WTC11 (cell line): ENCODE results near the gene COL5A1. TPM values are rescaled to one million over a fixed set of nuclear protein-coding genes. Genes with fewer than 3 reads are reported as not detected.

Experiments used
- ATAC-seq: fragments of 200-7000 bp; cut with Tn5 transposase; 2 replicates; pipeline ENCODE4 v1.10.0; 2021; ENCODE audit warnings: mild to moderate bottlenecking, moderate library complexity
- CTCF ChIA-PET: fragments of 300-600 bp; sonication (Branson Sonifier 250); formaldehyde crosslinking; loops from one replicate; lab custom pipeline; 2021; ENCODE audit warnings: antibody characterized with exemption; lab: Charles Lee
- POLR2A ChIA-PET: fragments of 350-600 bp; sonication (Branson Sonifier 250); formaldehyde crosslinking; loops from one replicate; lab custom pipeline; 2021; ENCODE audit warnings: antibody characterized with exemption; lab: Charles Lee
- DNase-seq: peaks from one replicate; pipeline ENCODE4 v3.0.0; 2021; ENCODE audit warnings: low spot score
- H3K27ac Mint-ChIP-seq: 2 replicates; pipeline ENCODE4 v1.8.0; 2021; ENCODE audit warnings: mixed read lengths
- H3K27me3 Mint-ChIP-seq: 2 replicates; pipeline ENCODE4 v1.8.0; 2021; ENCODE audit warnings: low read depth, mild to moderate bottlenecking, moderate library complexity, mixed read lengths
- H3K36me3 Mint-ChIP-seq: 2 replicates; pipeline ENCODE4 v1.8.0; 2021; ENCODE audit warnings: mixed read lengths
- H3K4me1 Mint-ChIP-seq: 2 replicates; pipeline ENCODE4 v1.8.0; 2022; ENCODE audit warnings: mixed read lengths
- H3K4me3 Mint-ChIP-seq: 2 replicates; pipeline ENCODE4 v1.8.0; 2021; ENCODE audit warnings: mild to moderate bottlenecking, moderate library complexity, mixed read lengths
- H3K9me3 Mint-ChIP-seq: 2 replicates; pipeline ENCODE4 v1.8.0; 2021; ENCODE audit warnings: mixed read lengths
- AFF4 ChIP-seq: sonication (generic); formaldehyde crosslinking; IDR thresholded peaks from 2 replicates; pipeline ENCODE4 v1.8.1; 2023; ENCODE audit warnings: mild to moderate bottlenecking, missing genetic modification reagents, borderline replicate concordance
- ELF4 ChIP-seq: sonication (generic); formaldehyde crosslinking; IDR thresholded peaks from 2 replicates; pipeline ENCODE4 v1.8.1; 2022; ENCODE audit warnings: low read depth, mild to moderate bottlenecking, moderate library complexity, missing genetic modification reagents
- FOXK1 ChIP-seq: sonication (generic); formaldehyde crosslinking; IDR thresholded peaks from 2 replicates; pipeline ENCODE4 v1.8.0; 2022; ENCODE audit warnings: mild to moderate bottlenecking, moderate library complexity, missing genetic modification reagents
- FOXP1 ChIP-seq: sonication (generic); formaldehyde crosslinking; IDR thresholded peaks from 2 replicates; pipeline ENCODE4 v1.8.0; 2022; ENCODE audit warnings: missing genetic modification reagents, mild to moderate bottlenecking, moderate library complexity, borderline replicate concordance
- GRHL2 ChIP-seq: fragments of 250-450 bp; sonication (Bioruptor Pico); IDR thresholded peaks from 2 replicates; pipeline ENCODE4 v1.8.0; 2022; ENCODE audit warnings: mild to moderate bottlenecking, moderate library complexity; ENCODE audit not compliant: insufficient replicate concordance, severe bottlenecking
- MAX ChIP-seq: sonication (generic); formaldehyde crosslinking; IDR thresholded peaks from 2 replicates; pipeline ENCODE4 v1.8.0; 2022; ENCODE audit warnings: mild to moderate bottlenecking, missing genetic modification reagents
- PRRX2 ChIP-seq: fragments of 250-450 bp; sonication (Bioruptor Pico); IDR thresholded peaks from 2 replicates; pipeline ENCODE4 v1.8.0; 2021; ENCODE audit warnings: mild to moderate bottlenecking
- RORB ChIP-seq: fragments of 250-450 bp; sonication (Bioruptor Pico); IDR thresholded peaks from 2 replicates; pipeline ENCODE4 v1.9.0; 2021; ENCODE audit warnings: mild to moderate bottlenecking
- TCF7 ChIP-seq: sonication (generic); formaldehyde crosslinking; IDR thresholded peaks from 2 replicates; pipeline ENCODE4 v1.8.0; 2022; ENCODE audit warnings: mild to moderate bottlenecking, low read depth, missing genetic modification reagents, moderate library complexity
- ZNF512 ChIP-seq: sonication (generic); formaldehyde crosslinking; IDR thresholded peaks from 2 replicates; pipeline ENCODE4 v1.8.1; 2022; ENCODE audit warnings: missing genetic modification reagents, borderline replicate concordance
- total RNA-seq: library from RNA; stranded (reverse); gene quantifications from 3 replicates; pipeline ENCODE4 v1.2.3, GENCODE V29; 2021
- TF ChIP-seq, protein P1 (sequence below): sonication (generic); formaldehyde crosslinking; conservative IDR thresholded peaks from 2 replicates; pipeline ENCODE4 v1.8.1; 2023; ENCODE audit warnings: mild to moderate bottlenecking, low read depth, missing genetic modification reagents, moderate library complexity
- TF ChIP-seq, protein P2 (sequence below): sonication (generic); formaldehyde crosslinking; IDR thresholded peaks from 2 replicates; pipeline ENCODE4 v1.8.1; 2022; ENCODE audit warnings: low read depth, missing genetic modification reagents, borderline replicate concordance
- TF ChIP-seq, protein P3 (sequence below): fragments of 200-600 bp; IDR thresholded peaks from 2 replicates; pipeline ENCODE4 v1.8.0; 2022; ENCODE audit warnings: antibody characterized with exemption

Gene COL5A1
- total RNA-seq, 1 experiment from 2014 or later, result 13.5 TPM

GRCh38 chr9:134774410-134774809 lies 132.8 kb downstream of the COL5A1 start (continued):
- TF ChIP-seq, protein P1, sequence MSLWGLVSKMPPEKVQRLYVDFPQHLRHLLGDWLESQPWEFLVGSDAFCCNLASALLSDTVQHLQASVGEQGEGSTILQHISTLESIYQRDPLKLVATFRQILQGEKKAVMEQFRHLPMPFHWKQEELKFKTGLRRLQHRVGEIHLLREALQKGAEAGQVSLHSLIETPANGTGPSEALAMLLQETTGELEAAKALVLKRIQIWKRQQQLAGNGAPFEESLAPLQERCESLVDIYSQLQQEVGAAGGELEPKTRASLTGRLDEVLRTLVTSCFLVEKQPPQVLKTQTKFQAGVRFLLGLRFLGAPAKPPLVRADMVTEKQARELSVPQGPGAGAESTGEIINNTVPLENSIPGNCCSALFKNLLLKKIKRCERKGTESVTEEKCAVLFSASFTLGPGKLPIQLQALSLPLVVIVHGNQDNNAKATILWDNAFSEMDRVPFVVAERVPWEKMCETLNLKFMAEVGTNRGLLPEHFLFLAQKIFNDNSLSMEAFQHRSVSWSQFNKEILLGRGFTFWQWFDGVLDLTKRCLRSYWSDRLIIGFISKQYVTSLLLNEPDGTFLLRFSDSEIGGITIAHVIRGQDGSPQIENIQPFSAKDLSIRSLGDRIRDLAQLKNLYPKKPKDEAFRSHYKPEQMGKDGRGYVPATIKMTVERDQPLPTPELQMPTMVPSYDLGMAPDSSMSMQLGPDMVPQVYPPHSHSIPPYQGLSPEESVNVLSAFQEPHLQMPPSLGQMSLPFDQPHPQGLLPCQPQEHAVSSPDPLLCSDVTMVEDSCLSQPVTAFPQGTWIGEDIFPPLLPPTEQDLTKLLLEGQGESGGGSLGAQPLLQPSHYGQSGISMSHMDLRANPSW (CRISPR knock-in tag), result no peak
- no peak for TF ChIP-seq AFF4
- TF ChIP-seq, all 79 proteins: peak for 0

GRCh38 chr9:134775081-134775951 lies 133.7 kb downstream of the COL5A1 start:
- CTCF ChIA-PET, result interaction anchor here (0.9 to 2.4 kb wide), 2 partner anchors 36 to 208 kb away, joined by 5 to 9 read pairs; no protein-coding TSS in a partner anchor
- H3K27ac Mint-ChIP-seq, result peak overlapping the region; percentile 57; the same call in 1 of the 2 replicates
- H3K9me3 Mint-ChIP-seq, result no peaks in the 10 kb centered on the region
- no peaks in the 10 kb centered on the region for H3K27me3 Mint-ChIP-seq
- H3K4me3 Mint-ChIP-seq, result no peak overlapping the region
- POLR2A ChIA-PET, result interaction anchor here (0.6 kb wide), 1 partner anchor 1154 kb away, joined by 3 read pairs; no protein-coding TSS in a partner anchor
- no peaks in the 10 kb centered on the region; the same call in 1 of the 2 replicates for H3K4me1 Mint-ChIP-seq
- H3K36me3 Mint-ChIP-seq, result no peaks in the 10 kb centered on the region
- ATAC-seq, result no peak
- DNase-seq, result no peak
- TF ChIP-seq PRRX2 (CRISPR knock-in tag) (no peak), FOXP1 (CRISPR knock-in tag) (no peak), ZNF512 (CRISPR knock-in tag) (no peak), ELF4 (no peak), GRHL2 (CRISPR knock-in tag) (no peak), MAX (CRISPR knock-in tag) (no peak), TCF7 (CRISPR knock-in tag) (no peak), FOXK1 (CRISPR knock-in tag) (no peak), RORB (CRISPR knock-in tag) (no peak)
- TF ChIP-seq, protein P2, sequence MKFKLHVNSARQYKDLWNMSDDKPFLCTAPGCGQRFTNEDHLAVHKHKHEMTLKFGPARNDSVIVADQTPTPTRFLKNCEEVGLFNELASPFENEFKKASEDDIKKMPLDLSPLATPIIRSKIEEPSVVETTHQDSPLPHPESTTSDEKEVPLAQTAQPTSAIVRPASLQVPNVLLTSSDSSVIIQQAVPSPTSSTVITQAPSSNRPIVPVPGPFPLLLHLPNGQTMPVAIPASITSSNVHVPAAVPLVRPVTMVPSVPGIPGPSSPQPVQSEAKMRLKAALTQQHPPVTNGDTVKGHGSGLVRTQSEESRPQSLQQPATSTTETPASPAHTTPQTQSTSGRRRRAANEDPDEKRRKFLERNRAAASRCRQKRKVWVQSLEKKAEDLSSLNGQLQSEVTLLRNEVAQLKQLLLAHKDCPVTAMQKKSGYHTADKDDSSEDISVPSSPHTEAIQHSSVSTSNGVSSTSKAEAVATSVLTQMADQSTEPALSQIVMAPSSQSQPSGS (CRISPR knock-in tag), result no peak
- TF ChIP-seq, protein P3, sequence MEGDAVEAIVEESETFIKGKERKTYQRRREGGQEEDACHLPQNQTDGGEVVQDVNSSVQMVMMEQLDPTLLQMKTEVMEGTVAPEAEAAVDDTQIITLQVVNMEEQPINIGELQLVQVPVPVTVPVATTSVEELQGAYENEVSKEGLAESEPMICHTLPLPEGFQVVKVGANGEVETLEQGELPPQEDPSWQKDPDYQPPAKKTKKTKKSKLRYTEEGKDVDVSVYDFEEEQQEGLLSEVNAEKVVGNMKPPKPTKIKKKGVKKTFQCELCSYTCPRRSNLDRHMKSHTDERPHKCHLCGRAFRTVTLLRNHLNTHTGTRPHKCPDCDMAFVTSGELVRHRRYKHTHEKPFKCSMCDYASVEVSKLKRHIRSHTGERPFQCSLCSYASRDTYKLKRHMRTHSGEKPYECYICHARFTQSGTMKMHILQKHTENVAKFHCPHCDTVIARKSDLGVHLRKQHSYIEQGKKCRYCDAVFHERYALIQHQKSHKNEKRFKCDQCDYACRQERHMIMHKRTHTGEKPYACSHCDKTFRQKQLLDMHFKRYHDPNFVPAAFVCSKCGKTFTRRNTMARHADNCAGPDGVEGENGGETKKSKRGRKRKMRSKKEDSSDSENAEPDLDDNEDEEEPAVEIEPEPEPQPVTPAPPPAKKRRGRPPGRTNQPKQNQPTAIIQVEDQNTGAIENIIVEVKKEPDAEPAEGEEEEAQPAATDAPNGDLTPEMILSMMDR, result no peak
